Keratinocyte (primary cell): ENCODE measurements around the gene DIP2C.

Experiments
- CTCF ChIP-seq, 3 experiments: IDR thresholded peaks in 1 of 3; conservative IDR thresholded peaks in 1 of 3; optimal IDR thresholded peaks in 1 of 3; 2 replicates in 2 of 3; 3 replicates in 1 of 3; pipeline versions ENCODE3 to v1.5.1; 2011; ENCODE audit warnings: low read length in 3 of 3, mild to moderate bottlenecking in 3 of 3, moderate library complexity in 2 of 3, control low read depth in 1 of 3, inconsistent platforms in 1 of 3; ENCODE audit not compliant: insufficient read depth in 2 of 3; ENCODE audit errors: extremely low read depth in 1 of 3
- EZH2 ChIP-seq: IDR thresholded peaks from one replicate; pipeline ENCODE4 v1.6.1; 2012; ENCODE audit warnings: inconsistent platforms, mild to moderate bottlenecking, low read length, moderate library complexity

GRCh38 chr10:613271-614138, 76.0 kb downstream of the DIP2C start:
- TF ChIP-seq CTCF (optimal IDR thresholded peaks at IDR 0.05 in 1 of 3, IDR thresholded peaks at IDR 0.05 in 1 of 3, conservative IDR thresholded peaks at IDR 0.05 in 1 of 3; ENCODE audit: extremely low read depth in 1 of 3, insufficient read depth in 2 of 3, low read length in 3 of 3) (no peak), EZH2 (no peak)
